Germinal center (tissue), 1 donor: ENCODE results near the gene PODNL1.

Experiments used
- DNase-seq: peaks from one replicate; pipeline ENCODE4 v3.0.0; 2012; ENCODE audit warnings: mixed read lengths, low spot score

Gene PODNL1

DNA sequence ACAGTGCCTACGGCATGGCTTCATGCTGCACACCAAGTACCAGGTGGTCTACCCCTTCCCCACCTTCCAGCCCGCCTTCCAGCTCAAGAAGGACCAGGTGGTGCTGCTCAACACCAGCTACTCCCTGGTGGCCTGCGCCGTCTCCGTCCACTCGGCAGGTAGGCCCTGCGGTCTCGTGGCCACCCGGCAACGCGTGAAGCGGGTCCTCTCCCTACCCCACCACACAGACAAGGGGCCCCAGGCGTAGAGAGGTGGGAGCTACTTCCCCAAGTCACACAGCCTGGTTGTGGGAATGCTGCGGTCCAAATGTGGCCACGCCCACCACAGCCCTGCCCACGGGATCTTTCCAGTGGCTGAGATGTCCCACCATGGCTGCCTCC lies 18.1 kb upstream of the PODNL1 start:
- no peak for DNase-seq

DNA sequence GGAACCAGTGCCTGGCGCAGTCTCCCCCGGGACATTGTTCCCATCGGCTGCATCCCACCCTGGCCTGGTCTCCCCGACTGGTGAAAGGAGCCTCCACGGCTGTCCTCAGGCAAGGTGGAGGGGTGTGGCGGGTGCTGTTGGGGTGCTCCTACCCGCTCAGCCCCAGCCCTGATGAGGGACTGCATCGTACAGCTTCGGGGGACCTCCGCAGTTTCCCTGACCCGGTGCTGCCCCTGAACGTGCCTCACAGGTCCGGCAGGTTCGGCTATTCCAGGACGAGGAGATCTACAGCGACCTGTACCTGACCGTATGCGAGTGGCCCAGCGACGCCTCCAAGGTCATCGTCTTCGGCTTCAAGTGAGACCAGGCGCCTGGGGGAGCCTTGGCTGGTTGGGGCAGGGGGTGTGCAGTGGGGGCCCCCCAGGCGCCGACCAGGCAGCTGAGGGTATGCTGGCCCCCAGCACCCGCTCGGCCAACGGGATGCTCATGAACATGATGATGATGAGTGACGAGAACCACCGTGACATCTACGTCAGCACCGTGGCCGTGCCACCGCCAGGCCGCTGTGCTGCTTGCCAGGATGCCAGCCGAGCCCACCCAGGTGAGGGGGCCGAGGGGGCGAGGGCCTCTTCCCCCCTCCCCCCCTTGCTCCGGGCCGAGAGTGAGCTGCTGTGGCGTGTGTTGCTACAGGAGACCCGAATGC lies 17.6 kb upstream of the PODNL1 start:
- no peak for DNase-seq

- no peak for DNase-seq
These were observed 16.0 kb upstream of the PODNL1 start for GRCh38 chr19:13954185-13954584.

GRCh38 chr19:13952931-13953531 lies 14.8 kb upstream of the PODNL1 start:
- DNase-seq, result peak; percentile 30

- peak; percentile 100 for DNase-seq
These were observed 14.1 kb upstream of the PODNL1 start, which contains the start of gene DCAF15 for GRCh38 chr19:13952154-13952930. TSS of gene DCAF15 (plus strand) at chr19:13952509. CDS start at chr19:13952513, 4 bp downstream.

DNA sequence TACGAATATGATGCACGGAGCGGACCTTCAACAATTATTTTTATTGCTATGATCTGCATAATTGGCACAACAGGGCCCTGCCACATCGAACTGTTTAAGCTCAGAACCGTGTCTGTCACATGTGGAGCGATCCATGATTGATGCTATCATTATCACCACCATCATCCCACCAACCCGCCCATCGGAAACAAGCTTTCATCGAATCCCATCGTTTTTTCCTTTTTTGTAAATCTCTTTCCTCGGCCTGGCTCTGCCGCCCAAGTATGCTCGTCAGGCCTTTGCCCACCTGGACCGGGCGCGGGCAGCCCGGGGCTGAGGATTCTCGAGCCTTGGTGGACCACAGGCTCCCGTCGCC lies 13.6 kb upstream of the PODNL1 start:
- no peak for DNase-seq

- DNase-seq, result no peak
These were observed 12.8 kb upstream of the PODNL1 start for GRCh38 chr19:13951043-13951442.

DNA sequence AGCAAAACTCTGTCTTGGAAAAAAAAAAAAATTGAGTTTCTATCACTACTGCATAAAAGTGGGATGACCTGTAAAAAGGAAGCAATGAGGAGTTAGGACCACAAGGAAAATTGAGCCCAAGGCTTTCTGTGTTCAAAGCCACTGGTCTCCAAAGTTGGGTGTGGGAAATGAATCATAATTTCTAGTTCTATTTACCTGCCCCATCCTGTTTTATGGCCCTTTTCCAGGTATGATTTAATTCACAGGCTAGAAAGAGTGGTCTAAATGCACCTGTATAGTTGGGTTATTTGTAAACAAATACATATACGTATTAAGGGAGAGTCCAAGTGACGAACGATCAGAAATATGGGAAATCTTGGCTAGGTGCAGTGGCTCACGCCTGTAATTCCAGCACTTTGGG lies 8.2 kb upstream of the PODNL1 start:
- DNase-seq, result no peak

- no peak for DNase-seq
These were observed 3.9 kb upstream of the PODNL1 start for GRCh38 chr19:13942023-13942684.

DNA sequence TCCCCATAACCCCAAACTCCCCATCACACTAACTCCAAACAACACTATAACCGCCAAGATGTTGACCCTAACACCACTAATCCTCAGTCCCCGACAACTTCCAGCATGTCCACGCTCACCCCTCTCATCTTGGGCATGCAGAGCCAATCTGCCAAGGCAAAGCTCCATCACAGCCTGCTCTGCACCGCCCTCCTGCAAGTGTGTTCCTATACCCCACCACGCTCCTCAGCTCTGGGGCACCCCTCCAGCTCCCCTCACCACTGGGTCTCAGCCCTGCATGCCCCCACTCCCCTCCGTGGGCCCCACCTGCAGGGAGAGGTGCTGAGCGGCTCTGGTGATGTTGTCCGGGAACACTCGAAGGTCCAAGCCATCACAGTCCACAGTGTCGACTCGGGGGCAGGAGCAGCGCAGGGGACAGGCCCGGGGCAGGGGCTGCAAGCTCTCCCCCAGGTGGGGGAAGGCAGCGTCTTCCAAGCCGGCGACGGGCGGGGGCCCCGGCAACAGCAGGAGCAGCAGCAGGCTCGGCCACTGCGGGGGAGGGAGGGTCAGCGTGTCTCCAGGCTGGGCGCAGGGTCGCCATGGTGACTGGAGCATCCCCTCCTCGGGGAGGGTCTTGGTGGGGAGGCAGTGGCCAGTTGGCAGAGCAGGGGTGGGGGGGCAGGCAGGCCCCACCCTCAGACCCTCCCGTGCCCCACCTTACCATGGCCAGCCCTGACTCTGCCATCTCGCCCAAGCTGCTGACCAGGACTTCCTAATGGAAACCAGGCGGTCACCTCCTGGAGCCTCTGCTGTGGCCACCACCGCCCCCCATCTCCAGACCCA lies 527 bp downstream of the PODNL1 start:
- DNase-seq, result no peak

GRCh38 chr19:13935765-13936510 lies 2.3 kb downstream of the PODNL1 start:
- DNase-seq, result no peak

DNA sequence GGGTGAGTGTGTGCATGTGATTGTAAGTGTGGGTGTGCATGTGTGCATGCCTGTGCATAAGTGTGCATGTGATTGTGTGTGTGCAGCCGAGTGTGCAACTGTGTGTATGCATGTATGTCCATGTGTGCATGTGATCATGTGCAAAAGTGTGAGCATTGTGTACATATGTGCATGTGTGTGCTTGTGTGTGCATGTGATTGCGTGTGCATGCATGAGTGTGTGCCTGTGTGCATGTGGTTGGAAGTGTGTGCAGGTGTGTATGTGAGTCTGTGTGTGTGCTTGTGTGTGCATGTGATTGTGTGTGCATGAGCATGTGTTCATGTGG lies 3.5 kb downstream of the PODNL1 start:
- no peak for DNase-seq

DNA sequence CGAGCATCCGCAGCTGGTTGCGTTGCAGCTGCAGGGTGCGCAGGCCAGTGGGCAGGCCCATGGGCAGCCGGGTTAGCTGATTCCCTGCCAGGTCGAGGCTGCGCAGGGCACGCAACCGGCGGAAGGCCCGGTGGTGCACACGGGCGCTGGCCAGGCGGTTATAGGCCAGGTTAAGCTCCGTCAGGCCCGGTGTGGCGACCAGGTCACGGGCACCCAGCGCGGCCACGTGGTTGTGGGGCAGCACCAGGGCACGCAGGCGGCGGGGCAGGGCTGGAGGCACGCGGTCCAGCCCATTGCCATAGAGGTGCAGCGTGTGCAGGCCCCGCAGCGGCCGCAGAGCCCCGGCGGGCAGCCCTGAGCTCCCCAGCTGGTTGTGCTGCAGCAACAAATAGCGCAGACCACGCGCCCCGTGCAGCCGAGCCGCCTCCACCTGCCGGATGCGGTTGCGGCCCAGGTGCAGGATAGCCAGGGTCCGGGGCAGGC lies 5.3 kb downstream of the PODNL1 start:
- DNase-seq, result no peak

DNA sequence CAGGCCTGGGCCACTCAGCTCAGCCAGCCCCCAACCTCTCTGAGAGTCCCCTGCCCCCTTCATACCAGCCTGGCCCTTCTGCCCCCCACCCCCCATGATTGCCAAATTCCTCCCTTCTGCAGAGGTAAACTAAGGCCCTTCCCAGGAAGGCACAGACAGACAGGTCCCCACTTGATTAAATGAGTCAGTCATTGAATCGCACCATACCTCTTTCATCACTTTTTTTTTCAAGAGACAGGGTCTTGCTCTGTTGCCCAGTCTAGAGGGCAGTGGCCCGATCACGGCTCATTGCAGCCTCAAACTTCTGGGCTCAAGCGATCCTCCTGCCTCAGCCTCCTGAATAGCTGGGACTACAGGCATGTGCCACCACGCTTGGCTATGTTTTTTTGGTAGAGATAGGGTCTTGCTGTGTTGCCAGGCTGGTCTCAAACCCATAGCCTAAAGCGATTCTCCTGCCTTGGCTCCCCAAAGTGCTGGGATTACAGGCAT lies 6.0 kb downstream of the PODNL1 start:
- no peak for DNase-seq

DNA sequence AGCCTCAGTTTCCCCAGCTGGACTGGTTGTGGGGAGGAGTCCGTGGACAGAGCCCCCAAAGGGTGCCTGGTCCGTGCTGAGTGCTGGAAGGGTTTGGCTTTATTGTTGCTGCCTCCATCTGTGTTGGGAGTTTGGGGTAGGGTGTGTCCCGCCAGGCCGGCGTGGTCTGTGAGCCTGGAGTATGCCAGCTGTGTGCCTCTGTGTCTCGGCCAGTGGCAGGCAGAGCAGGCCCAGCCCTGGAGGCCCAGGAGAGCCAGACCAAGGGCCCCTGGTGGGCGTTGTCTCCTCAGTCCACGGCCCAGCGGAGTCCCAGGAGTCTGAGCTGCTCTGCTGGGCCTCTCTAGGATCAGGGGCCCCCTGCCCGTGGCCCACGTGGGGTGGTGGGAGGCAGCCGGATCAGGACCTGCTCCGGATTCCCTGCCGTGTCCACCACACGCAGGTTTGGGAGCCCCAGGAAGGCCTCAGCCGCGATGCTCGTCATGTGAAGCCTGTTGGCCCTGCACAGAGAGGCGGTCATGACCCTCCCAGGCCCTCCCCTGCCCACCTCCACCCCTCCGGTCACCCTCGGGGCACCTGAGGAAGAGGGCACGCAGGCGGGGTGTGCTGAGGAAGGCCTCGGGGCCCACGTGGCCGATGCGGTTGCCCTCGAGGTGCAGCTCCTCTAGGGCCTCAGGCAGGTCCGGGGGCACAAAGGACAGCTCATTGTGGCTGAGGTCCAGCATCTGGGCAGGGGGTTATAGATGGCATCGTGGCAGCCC lies 6.6 kb downstream of the PODNL1 start:
- DNase-seq, result no peak

GRCh38 chr19:13930402-13930801 lies 7.8 kb downstream of the PODNL1 start:
- no peak for DNase-seq

DNA sequence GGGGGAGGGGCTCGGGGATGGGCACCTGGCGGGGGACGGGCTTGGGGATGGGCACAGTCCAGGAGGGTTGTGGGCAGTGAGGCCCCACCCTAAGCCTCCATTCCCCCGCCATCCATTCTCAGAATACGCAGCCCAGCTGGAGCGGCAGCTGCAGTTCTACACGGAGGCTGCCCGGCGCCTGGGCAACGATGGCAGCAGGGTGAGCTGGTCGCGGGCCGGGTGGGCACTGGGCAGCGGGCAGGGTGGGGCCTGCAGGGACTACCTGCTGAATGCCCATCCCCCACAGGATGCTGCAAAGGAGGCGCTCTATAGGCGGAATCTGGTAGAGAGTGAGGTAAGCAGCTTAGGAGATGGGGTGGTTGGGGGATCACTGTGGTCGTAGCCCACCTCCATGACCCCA lies 8.3 kb downstream of the PODNL1 start:
- DNase-seq, result no peak

DNA sequence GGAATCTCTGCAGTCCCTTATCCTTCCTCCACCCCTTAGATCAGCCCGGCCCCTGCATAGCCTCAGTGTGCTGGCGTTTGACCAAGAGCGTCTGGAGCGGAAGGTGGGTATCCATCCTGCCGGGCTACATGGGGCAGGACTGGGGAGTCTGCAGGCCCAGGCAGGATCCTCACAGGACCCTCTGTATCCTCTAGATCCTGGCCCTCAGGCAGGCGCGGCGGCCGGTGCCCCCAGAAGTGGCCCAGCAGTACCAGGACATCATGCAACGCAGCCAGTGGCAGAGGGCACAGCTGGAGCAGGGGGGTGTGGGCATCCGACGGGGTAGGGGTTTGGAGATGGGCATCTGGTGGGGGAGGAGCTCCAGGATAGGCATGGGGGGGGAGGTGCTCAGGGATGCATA lies 8.9 kb downstream of the PODNL1 start:
- DNase-seq, result no peak

GRCh38 chr19:13926715-13927114 lies 11.5 kb downstream of the PODNL1 start:
- DNase-seq, result no peak

DNA sequence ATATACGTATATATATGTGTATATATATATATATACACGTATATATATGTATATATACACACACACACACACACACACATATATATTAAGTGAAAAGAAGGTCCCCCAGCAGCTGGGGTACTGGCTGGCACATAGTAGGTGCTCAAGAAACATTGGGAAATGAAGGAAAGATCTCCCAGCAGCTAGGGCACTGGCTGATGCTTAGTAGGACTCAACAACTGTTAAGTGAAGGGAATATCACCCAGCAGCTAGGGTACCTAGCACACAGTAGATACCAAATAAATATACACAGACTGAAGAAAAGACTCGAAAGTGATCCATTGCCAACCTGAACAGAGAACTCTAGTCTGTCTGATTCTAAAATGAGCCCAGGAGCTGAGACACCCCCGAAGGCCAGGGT lies 12.2 kb downstream of the PODNL1 start:
- DNase-seq, result no peak
